Thyroid gland (tissue), 4 donors: ENCODE measurements around the gene ERFE. TPM values are rescaled to one million over a fixed set of nuclear protein-coding genes. Genes with fewer than 3 reads are reported as not detected.
A peak's percentile ranks its signal among the peaks of the same experiment; 100 is the strongest.

Source experiments
- DNase-seq, 2 donors: peaks; one replicate each; pipeline ENCODE4 v3.0.0-alpha.2; 2019
- H3K27ac ChIP-seq, 3 donors: fragments of 200-600 bp; sonication (generic); 1 replicate in 2 of 3; 2 replicates in 1 of 3; pipeline ENCODE4 v1.5.1; 2016 to 2019; ENCODE audit warnings: mild to moderate bottlenecking in 1 of 3, moderate library complexity in 1 of 3
- H3K27me3 ChIP-seq: fragments of 200-600 bp; sonication (generic); one replicate; pipeline ENCODE4 v1.5.1; 2019
- H3K36me3 ChIP-seq, 2 donors: fragments of 200-600 bp; sonication (generic); one replicate each; pipeline ENCODE4 v1.5.1; 2016 to 2019
- H3K4me1 ChIP-seq, 2 donors: fragments of 200-600 bp; sonication (generic); one replicate each; pipeline ENCODE4 v1.5.1; 2017 to 2019
- H3K4me3 ChIP-seq, 3 donors: fragments of 200-600 bp; sonication (generic); replicated peaks in 1 of 3; 1 replicate in 2 of 3; 2 replicates in 1 of 3; pipeline ENCODE4 v1.5.1; 2016; ENCODE audit warnings: mild to moderate bottlenecking in 1 of 3
- H3K9me3 ChIP-seq: fragments of 200-600 bp; sonication (generic); one replicate; pipeline ENCODE4 v1.5.1; 2017
- CTCF ChIP-seq, 6 experiments: fragments of 200-600 bp in 3 of 6; fragments of 450-650 bp in 3 of 6; sonication (generic) in 3 of 6; IDR thresholded peaks; one replicate each; pipeline ENCODE4 v1.5.1; 2016 to 2019; ENCODE audit warnings: antibody characterized with exemption in 6 of 6, mild to moderate bottlenecking in 2 of 6, inconsistent platforms in 1 of 6, moderate library complexity in 1 of 6
- POLR2A ChIP-seq, 2 donors: fragments of 450-650 bp; IDR thresholded peaks; one replicate each; pipeline ENCODE4 v1.6.1; 2017; ENCODE audit warnings: antibody characterized with exemption in 2 of 2, mild to moderate bottlenecking in 2 of 2, moderate library complexity in 1 of 2
- WGBS, 2 donors: methylation state at CpG; one replicate each; pipeline ENCODE4 v1.1.5; 2017; 5-methylcytosine and 5-hydroxymethylcytosine counted together
- intact Hi-C: fragments of 100-400 bp; cut with DNase I; formaldehyde crosslinking; loops from one replicate; pipeline ENCODE4 v1.15.1; 2023
- total RNA-seq, 4 donors: library from RNA; depleted of rRNA; stranded (reverse); fragments of >200 nt; gene quantifications; one replicate each; pipeline ENCODE4 v1.2.3, GENCODE V29; 2016

The ERFE gene
- total RNA-seq, 4 donors from 2014 or later = 2.8 to 15.3 (median 5.8) TPM

GRCh38 chr2:238174291-238174690, 15.5 kb downstream of the ERFE start:
- Histone ChIP-seq H3K4me3 (no peak overlapping the region), H3K36me3 (peaks cover 34 to 35% of the 10 kb centered on the region in 2 donors), H3K27me3 (no peaks in the 10 kb centered on the region), H3K4me1 (peaks cover 38 to 50% of the 10 kb centered on the region in 2 donors), H3K9me3 (no peaks in the 10 kb centered on the region), H3K27ac (peak overlapping the region in 2 of 3 donors; percentile 62 to 72)
- WGBS, 2 donors = 34 to 51% methylated on average over 7 to 8 of the region's 8 CpGs
- TF ChIP-seq CTCF (IDR thresholded peaks at IDR 0.05) = no peak
- TF ChIP-seq POLR2A (IDR thresholded peaks at IDR 0.05) = no peak
- intact Hi-C loops = no loop called here
- peak; percentile 60 to 67 for DNase-seq

- Histone ChIP-seq H3K27me3 (no peaks in the 10 kb centered on the region), H3K4me3 (no peak overlapping the region), H3K4me1 (peaks cover 33 to 46% of the 10 kb centered on the region in 2 donors), H3K36me3 (peaks cover 38 to 39% of the 10 kb centered on the region in 2 donors), H3K27ac (peak overlapping the region; percentile 7 to 72 (median 62)), H3K9me3 (no peaks in the 10 kb centered on the region)
- TF ChIP-seq CTCF (IDR thresholded peaks at IDR 0.05) (no peak), POLR2A (IDR thresholded peaks at IDR 0.05) (no peak)
- 31 to 47% methylated on average over 3 of the region's 3 CpGs for WGBS, 2 donors
- intact Hi-C loops = no loop called here
- DNase-seq = peak; percentile 76 to 77
Observed at GRCh38 chr2:238174701-238175100, 15.9 kb downstream of the ERFE start.

GRCh38 chr2:238176613-238177012, 17.8 kb downstream of the ERFE start:
- H3K36me3 ChIP-seq = peaks cover 46 to 53% of the 10 kb centered on the region in 2 donors
- H3K27ac ChIP-seq = no peak overlapping the region
- H3K4me3 ChIP-seq = no peak overlapping the region
- no peaks in the 10 kb centered on the region for H3K27me3 ChIP-seq
- H3K9me3 ChIP-seq = no peaks in the 10 kb centered on the region
- peaks cover 18 to 30% of the 10 kb centered on the region in 2 donors for H3K4me1 ChIP-seq
- TF ChIP-seq CTCF (IDR thresholded peaks at IDR 0.05) = no peak
- TF ChIP-seq POLR2A (IDR thresholded peaks at IDR 0.05) = no peak
- no peak for DNase-seq
- intact Hi-C loops = no loop called here

GRCh38 chr2:238180554-238180953, 21.8 kb downstream of the ERFE start:
- H3K4me3 ChIP-seq = no peak overlapping the region
- 88 to 90% methylated on average over 5 of the region's 5 CpGs for WGBS, 2 donors
- no peak for DNase-seq
- intact Hi-C loops = no loop called here
- H3K9me3 ChIP-seq = no peaks in the 10 kb centered on the region
- peaks cover 71 to 81% of the 10 kb centered on the region in 2 donors for H3K36me3 ChIP-seq
- H3K4me1 ChIP-seq = peaks cover 0 to under 1% of the 10 kb centered on the region in 2 donors
- H3K27ac ChIP-seq = no peak overlapping the region
- no peaks in the 10 kb centered on the region for H3K27me3 ChIP-seq
- no peak for TF ChIP-seq POLR2A (IDR thresholded peaks at IDR 0.05)
- no peak for TF ChIP-seq CTCF (IDR thresholded peaks at IDR 0.05)

- H3K9me3 ChIP-seq = no peaks in the 10 kb centered on the region
- no peaks in the 10 kb centered on the region for H3K27me3 ChIP-seq
- intact Hi-C loops = no loop called here
- H3K4me1 ChIP-seq = no peaks in the 10 kb centered on the region
- no peak overlapping the region for H3K4me3 ChIP-seq
- no peak for DNase-seq
- peaks cover 85 to 92% of the 10 kb centered on the region in 2 donors for H3K36me3 ChIP-seq
- no peak for TF ChIP-seq CTCF (IDR thresholded peaks at IDR 0.05)
- no peak for TF ChIP-seq POLR2A (IDR thresholded peaks at IDR 0.05)
- no peak overlapping the region for H3K27ac ChIP-seq
- 74 to 78% methylated on average over 6 of the region's 6 CpGs for WGBS, 2 donors
Observed at GRCh38 chr2:238182362-238182761, 23.6 kb downstream of the ERFE start.
